HL-60/S4 (cell line): ENCODE results near the gene WDFY2.

Experiments
- in situ Hi-C: fragments of 300-500 bp; cut with MboI; formaldehyde crosslinking; loops from 2 replicates; pipeline ENCODE4 v1.14.3; 2022; ENCODE audit warnings: low sequenced_read_pairs

WDFY2 gene

GRCh38 chr13:51600703-51601102 lies 16.4 kb downstream of the WDFY2 start:
- in situ Hi-C loops = no loop called here

GRCh38 chr13:51601601-51602565 lies 17.6 kb downstream of the WDFY2 start:
- in situ Hi-C loops = no loop called here

GRCh38 chr13:51603716-51604115 lies 19.5 kb downstream of the WDFY2 start:
- in situ Hi-C loops = no loop called here

- in situ Hi-C loops = no loop called here
Measured at GRCh38 chr13:51605698-51606097, 21.4 kb downstream of the WDFY2 start.

- in situ Hi-C loops = no loop called here
Measured at GRCh38 chr13:51607165-51607564, 22.9 kb downstream of the WDFY2 start.

GRCh38 chr13:51608857-51609406 lies 24.7 kb downstream of the WDFY2 start:
- in situ Hi-C loops = no loop called here

GRCh38 chr13:51612867-51613266 lies 28.6 kb downstream of the WDFY2 start:
- in situ Hi-C loops = no loop called here

GRCh38 chr13:51613535-51613934 lies 29.3 kb downstream of the WDFY2 start:
- in situ Hi-C loops = no loop called here

- in situ Hi-C loops = no loop called here
Measured at GRCh38 chr13:51614350-51614786, 30.1 kb downstream of the WDFY2 start.

- in situ Hi-C loops = no loop called here
Measured at GRCh38 chr13:51618626-51619025, 34.4 kb downstream of the WDFY2 start.

- in situ Hi-C loops = no loop called here
Measured at GRCh38 chr13:51619614-51620013, 35.4 kb downstream of the WDFY2 start.

- in situ Hi-C loops = no loop called here
Measured at GRCh38 chr13:51620165-51620983, 36.1 kb downstream of the WDFY2 start.

- in situ Hi-C loops = no loop called here
Measured at GRCh38 chr13:51621602-51622001, 37.3 kb downstream of the WDFY2 start.

GRCh38 chr13:51623473-51623872 lies 39.2 kb downstream of the WDFY2 start:
- in situ Hi-C loops = no loop called here

GRCh38 chr13:51624207-51624606 lies 39.9 kb downstream of the WDFY2 start:
- in situ Hi-C loops = no loop called here

- in situ Hi-C loops = no loop called here
Measured at GRCh38 chr13:51624695-51625345, 40.6 kb downstream of the WDFY2 start.

- in situ Hi-C loops = no loop called here
Measured at GRCh38 chr13:51625555-51626345, 41.5 kb downstream of the WDFY2 start.

- in situ Hi-C loops = no loop called here
Measured at GRCh38 chr13:51626749-51627148, 42.5 kb downstream of the WDFY2 start.

- in situ Hi-C loops = no loop called here
Measured at GRCh38 chr13:51628059-51628852, 44.0 kb downstream of the WDFY2 start.
